Measurements from ENCODE around the gene IL17F.

The IL17F gene

GRCh38 chr6:52190409-52190808 is 53.9 kb downstream of the IL17F start:
- DNase-seq (ENCODE audit: low read depth in 2 of 2), result no peak

GRCh38 chr6:52189974-52190373 is 54.3 kb downstream of the IL17F start:
- no peak for DNase-seq (ENCODE audit: low read depth in 2 of 2)

GRCh38 chr6:52187098-52187497 is 57.2 kb downstream of the IL17F start:
- no peak for DNase-seq (ENCODE audit: low read depth in 2 of 2)

All from stimulated activated CD4-positive, alpha-beta T cell treated with anti-CD3 and anti-CD28 coated beads, Interleukin-1b, Interleukin-23, amount 100 ng/mL, for 1 hour (primary cell).